ENCODE data around the gene NR2F1. TPM values are rescaled to one million over a fixed set of nuclear protein-coding genes. Genes with fewer than 3 reads are reported as not detected.

Gene NR2F1
- total RNA-seq, 1 experiment from 2014 or later = not detected

GRCh38 chr5:93577854-93578812, 4.9 kb upstream of the NR2F1 start:
- Histone ChIP-seq H2AFZ (ENCODE audit: low read length) (no peak overlapping the region), H3K23me2 (ENCODE audit: insufficient read length, low read depth, low read length, poor library complexity, severe bottlenecking) (peaks cover 12% of the 10 kb centered on the region), H3K18ac (ENCODE audit: insufficient read length, low read depth, low read length) (no peak overlapping the region), H4K8ac (replicated peaks; ENCODE audit: insufficient read length, low read depth, low read length) (no peak overlapping the region), H4K5ac (ENCODE audit: insufficient read length, low read depth, low read length) (no peak overlapping the region), H3K9me3 (ENCODE audit: control insufficient read depth, low read depth, low read length) (no peaks in the 10 kb centered on the region), H3K9ac (ENCODE audit: extremely low read depth, insufficient read length, low read length) (no peak overlapping the region), H3K4me1 (ENCODE audit: insufficient read depth, low read length) (no peaks in the 10 kb centered on the region; the same call in 1 of the 2 replicates), H3K23ac (ENCODE audit: insufficient read length, low read depth, low read length) (no peak overlapping the region), H2BK120ac (ENCODE audit: low read depth, low read length, poor library complexity, severe bottlenecking) (no peak overlapping the region), H3T11ph (ENCODE audit: low read length) (no peak overlapping the region), H2AK5ac (ENCODE audit: insufficient read length, low read length) (no peak overlapping the region), H2BK5ac (ENCODE audit: insufficient read length, low read length) (no peak overlapping the region), H3K14ac (ENCODE audit: insufficient read depth, low read length) (no peak overlapping the region), H4K91ac (ENCODE audit: insufficient read length, low read depth, low read length) (no peak overlapping the region), H2BK15ac (ENCODE audit: low read depth, low read length) (no peak overlapping the region), H3K79me1 (ENCODE audit: insufficient read depth, low read depth, low read length, poor library complexity, severe bottlenecking) (no peaks in the 10 kb centered on the region), H2BK12ac (ENCODE audit: insufficient read length, low read depth, low read length) (no peak overlapping the region), H4K20me1 (ENCODE audit: control insufficient read depth, insufficient read depth, insufficient read length) (no peaks in the 10 kb centered on the region), H3K4ac (ENCODE audit: low read depth, low read length) (no peak overlapping the region), H3K79me2 (ENCODE audit: insufficient read depth, low read length) (no peaks in the 10 kb centered on the region), H3K4me2 (ENCODE audit: insufficient read depth, insufficient read length, low read length) (peak overlapping the region; percentile 49), H3K27me3 (ENCODE audit: insufficient read depth, low read length) (peaks cover 80% of the 10 kb centered on the region), H2BK20ac (ENCODE audit: low read depth, low read length, poor library complexity, severe bottlenecking) (no peak overlapping the region), H3K56ac (ENCODE audit: insufficient read length, low read depth, low read length) (no peak overlapping the region), H3K27ac (ENCODE audit: insufficient read length, low read depth, low read length) (no peak overlapping the region)
- H3K27me3 Mint-ChIP-seq (ENCODE audit: low read depth) = no peaks in the 10 kb centered on the region; the same call in 1 of the 2 replicates
- H3K4me1 Mint-ChIP-seq = peaks cover 16 to 33% of the 10 kb centered on the region in 2 experiments
- DNase-seq = peak; percentile 39
- peak overlapping the region in 1 of 2 experiments; percentile 64; a peak in 1 of 5 replicates for H3K4me3 Mint-ChIP-seq
- WGBS (ENCODE audit: extremely low coverage, insufficient read length, low lambda C conversion rate) = no CpG with 5 or more reads among the region's 25 CpGs
- no peaks in the 10 kb centered on the region for H3K36me3 Mint-ChIP-seq (ENCODE audit: insufficient read depth in 1 of 3, low read depth in 3 of 3)
- TF ChIP-seq CTCF (conservative IDR thresholded peaks at IDR 0.05) = no peak
- peaks cover 0 to 3% of the 10 kb centered on the region in 2 experiments; a peak in 3 of 5 replicates for H3K9me3 Mint-ChIP-seq
- H3K27ac Mint-ChIP-seq = no peak overlapping the region
